Endothelial cell (in vitro differentiated cells): ENCODE measurements around the gene MYRF. TPM values are rescaled to one million over a fixed set of nuclear protein-coding genes. Genes with fewer than 3 reads are reported as not detected.
A peak's percentile ranks its signal among the peaks of the same experiment; 100 is the strongest.

Experiments
- DNase-seq: peaks from one replicate; pipeline ENCODE4 v3.0.0; 2021; ENCODE audit warnings: low spot score
- H3K27ac Mint-ChIP-seq: one replicate; pipeline ENCODE4 v1.8.0; 2021; ENCODE audit warnings: mixed read lengths, inconsistent platforms; ENCODE audit not compliant: unreplicated experiment
- H3K27me3 Mint-ChIP-seq: one replicate; pipeline ENCODE4 v1.8.0; 2021; ENCODE audit warnings: mild to moderate bottlenecking, moderate library complexity, mixed read lengths, inconsistent platforms; ENCODE audit not compliant: unreplicated experiment
- H3K36me3 Mint-ChIP-seq: one replicate; pipeline ENCODE4 v1.8.0; 2021; ENCODE audit warnings: mild to moderate bottlenecking, low read depth, mixed read lengths, inconsistent platforms; ENCODE audit not compliant: unreplicated experiment
- H3K4me1 Mint-ChIP-seq: one replicate; pipeline ENCODE4 v1.8.0; 2021; ENCODE audit warnings: mild to moderate bottlenecking, mixed read lengths, inconsistent platforms; ENCODE audit not compliant: unreplicated experiment
- H3K4me3 Mint-ChIP-seq: one replicate; pipeline ENCODE4 v1.8.0; 2021; ENCODE audit warnings: mild to moderate bottlenecking, mixed read lengths, inconsistent platforms; ENCODE audit not compliant: unreplicated experiment
- H3K9me3 Mint-ChIP-seq: one replicate; pipeline ENCODE4 v1.8.0; 2021; ENCODE audit warnings: mixed read lengths, inconsistent platforms; ENCODE audit not compliant: unreplicated experiment
- total RNA-seq: library from RNA; stranded (reverse); fragmentation: NEBNext Ultra II Directional; extraction: Animal tissue kit (Norgen Biotek cat#: 25700); gene quantifications from one replicate; pipeline ENCODE4 v1.2.1, GENCODE V29; 2021; ENCODE audit not compliant: unreplicated experiment
- TF ChIP-seq, protein P1 (sequence below): fragments of 200-600 bp; sonication (generic); IDR thresholded peaks from one replicate; pipeline ENCODE4 v1.5.0; 2021; ENCODE audit warnings: antibody characterized with exemption; ENCODE audit not compliant: unreplicated experiment

MYRF gene
- total RNA-seq, 1 donor from 2014 or later = 1.5 TPM

DNA sequence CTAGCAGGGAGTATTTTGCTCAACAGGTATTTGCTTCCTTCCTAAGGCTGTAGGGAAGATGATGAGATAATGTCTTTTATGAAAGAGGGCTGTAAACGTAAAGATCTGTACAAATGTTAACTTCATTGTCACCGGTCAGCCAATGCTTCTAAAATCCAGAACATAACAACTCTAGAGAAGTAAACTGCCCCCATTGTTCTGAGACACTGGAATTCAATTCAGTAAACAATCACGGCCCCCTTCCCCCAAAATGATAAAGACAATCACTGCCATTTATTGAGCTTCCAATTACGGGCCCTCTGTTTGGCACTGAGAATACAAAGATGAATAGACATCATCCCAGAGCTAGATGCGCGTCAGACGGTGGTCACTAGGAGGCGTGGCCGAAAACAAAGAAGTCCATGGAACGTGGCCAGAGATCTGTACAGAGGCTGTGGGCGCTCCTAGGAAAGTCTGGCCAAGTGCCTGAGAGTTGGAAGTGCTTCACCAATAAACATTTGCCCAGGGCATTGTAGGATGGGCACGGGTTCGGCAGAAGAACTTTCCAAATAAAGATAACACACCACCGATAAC, 39.4 kb downstream of the MYRF start:
- TF ChIP-seq, protein P1, sequence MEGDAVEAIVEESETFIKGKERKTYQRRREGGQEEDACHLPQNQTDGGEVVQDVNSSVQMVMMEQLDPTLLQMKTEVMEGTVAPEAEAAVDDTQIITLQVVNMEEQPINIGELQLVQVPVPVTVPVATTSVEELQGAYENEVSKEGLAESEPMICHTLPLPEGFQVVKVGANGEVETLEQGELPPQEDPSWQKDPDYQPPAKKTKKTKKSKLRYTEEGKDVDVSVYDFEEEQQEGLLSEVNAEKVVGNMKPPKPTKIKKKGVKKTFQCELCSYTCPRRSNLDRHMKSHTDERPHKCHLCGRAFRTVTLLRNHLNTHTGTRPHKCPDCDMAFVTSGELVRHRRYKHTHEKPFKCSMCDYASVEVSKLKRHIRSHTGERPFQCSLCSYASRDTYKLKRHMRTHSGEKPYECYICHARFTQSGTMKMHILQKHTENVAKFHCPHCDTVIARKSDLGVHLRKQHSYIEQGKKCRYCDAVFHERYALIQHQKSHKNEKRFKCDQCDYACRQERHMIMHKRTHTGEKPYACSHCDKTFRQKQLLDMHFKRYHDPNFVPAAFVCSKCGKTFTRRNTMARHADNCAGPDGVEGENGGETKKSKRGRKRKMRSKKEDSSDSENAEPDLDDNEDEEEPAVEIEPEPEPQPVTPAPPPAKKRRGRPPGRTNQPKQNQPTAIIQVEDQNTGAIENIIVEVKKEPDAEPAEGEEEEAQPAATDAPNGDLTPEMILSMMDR = peak; percentile 24
- Mint-ChIP-seq H3K36me3 (peaks cover 13% of the 10 kb centered on the region), H3K4me1 (peaks cover 17% of the 10 kb centered on the region), H3K9me3 (no peaks in the 10 kb centered on the region), H3K4me3 (peak overlapping the region; percentile 95), H3K27ac (peak overlapping the region; percentile 100), H3K27me3 (peaks cover 23% of the 10 kb centered on the region)
- peak; percentile 66 for DNase-seq

DNA sequence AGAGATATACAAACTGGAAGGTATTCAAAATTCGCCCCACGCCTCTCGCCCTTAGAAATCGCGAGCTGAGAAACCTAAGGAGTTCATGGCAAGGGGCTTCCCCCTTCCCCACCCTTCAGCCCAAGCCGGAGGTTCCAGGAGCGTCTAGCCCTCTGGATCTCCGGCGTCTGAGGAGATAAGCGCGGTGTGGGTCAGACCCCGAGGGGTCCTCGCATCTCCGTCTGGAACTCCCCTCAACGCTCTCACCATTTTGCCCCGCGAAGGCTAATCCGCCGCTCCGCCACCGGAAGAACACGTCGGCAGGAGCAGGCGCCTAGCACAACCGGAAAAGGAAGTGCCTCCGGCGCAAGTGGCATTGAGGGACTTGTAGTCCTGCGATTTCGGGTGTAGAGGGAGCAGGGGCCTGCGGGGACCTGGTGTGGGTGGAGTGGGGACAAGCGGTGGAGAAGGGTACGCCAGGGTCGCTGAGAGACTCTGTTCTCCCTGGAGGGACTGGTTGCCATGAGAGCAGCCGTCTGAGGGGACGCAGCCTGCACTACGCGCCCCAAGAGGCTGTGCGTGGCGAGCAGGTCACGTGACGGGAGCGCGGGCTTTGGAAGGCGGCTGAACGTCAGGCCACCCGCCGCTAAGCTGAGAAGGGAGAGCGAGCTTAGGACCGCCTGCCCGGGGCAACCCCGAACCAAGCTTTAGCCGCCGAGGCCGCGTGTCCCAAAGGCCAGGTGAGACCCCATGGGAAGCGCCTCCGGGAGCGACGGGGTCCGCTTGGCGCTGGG, 40.1 kb downstream of the MYRF start, which contains the start of the genes FEN1 and TMEM258:
TSS of gene FEN1 (plus strand) at position 602 of the 773 bp plus-strand sequence. CDS start 2,451 bp downstream, outside the sequence.
TSS of gene TMEM258 (minus strand) at position 290 of the 773 bp plus-strand sequence. CDS start at position 249, 41 bp downstream.
- peak within 1 kb of the TSS; percentile 100 for H3K27ac Mint-ChIP-seq
- DNase-seq = peak; percentile 85
- peaks cover 13% of the 10 kb centered on the region for H3K36me3 Mint-ChIP-seq

DNA sequence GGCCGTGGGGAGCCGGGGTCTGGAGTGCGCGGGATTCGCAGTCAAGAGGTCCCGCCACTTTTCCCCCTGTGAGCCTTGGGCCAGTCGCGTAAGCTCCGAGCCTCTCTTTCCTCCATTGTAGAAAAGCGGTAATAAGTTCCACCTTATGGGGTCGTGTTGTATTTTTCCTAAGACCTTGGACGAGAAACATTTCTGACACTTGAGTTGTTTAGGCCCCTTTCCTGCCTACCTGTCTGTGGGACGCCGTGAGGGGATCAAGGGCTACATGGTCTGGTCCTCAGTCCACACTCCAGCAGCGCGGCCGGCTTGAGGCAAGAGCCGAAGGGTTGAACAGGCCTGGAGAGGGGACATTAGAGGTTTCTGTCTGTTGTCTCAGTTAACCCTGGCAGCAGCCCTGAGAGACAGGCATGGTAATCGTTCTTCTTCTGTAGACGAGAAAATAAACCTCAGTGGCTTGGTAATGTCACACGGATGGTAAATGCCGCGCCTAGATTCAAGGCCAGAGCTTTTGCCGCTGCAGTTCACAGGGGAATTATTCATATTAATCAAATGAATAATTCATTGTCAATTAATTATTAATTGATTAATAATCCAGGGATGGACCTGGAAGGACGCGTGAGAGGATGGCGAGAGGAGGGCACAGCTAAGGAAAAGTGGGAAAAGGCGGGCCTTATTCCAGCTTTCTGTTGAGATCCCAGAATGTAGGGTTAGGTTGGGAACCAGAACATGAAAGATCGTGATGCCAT, 40.8 kb downstream of the MYRF start:
- H3K9me3 Mint-ChIP-seq = no peaks in the 10 kb centered on the region
- peak overlapping the region; percentile 93 for H3K27ac Mint-ChIP-seq
- TF ChIP-seq, protein P1 = no peak
- H3K4me1 Mint-ChIP-seq = peaks cover 17% of the 10 kb centered on the region
- H3K27me3 Mint-ChIP-seq = peaks cover 27% of the 10 kb centered on the region
- H3K4me3 Mint-ChIP-seq = peak overlapping the region; percentile 95
- H3K36me3 Mint-ChIP-seq = peaks cover 10% of the 10 kb centered on the region
- DNase-seq = no peak

More for the DNA sequence above, 40.1 kb downstream of the MYRF start, which contains the start of the genes FEN1 and TMEM258:
- no peaks in the 10 kb centered on the region for H3K9me3 Mint-ChIP-seq
- peak within 1 kb of the TSS; percentile 95 for H3K4me3 Mint-ChIP-seq
- H3K4me1 Mint-ChIP-seq = peaks cover 17% of the 10 kb centered on the region
- H3K27me3 Mint-ChIP-seq = peaks cover 25% of the 10 kb centered on the region
- TF ChIP-seq, protein P1 = no peak

DNA sequence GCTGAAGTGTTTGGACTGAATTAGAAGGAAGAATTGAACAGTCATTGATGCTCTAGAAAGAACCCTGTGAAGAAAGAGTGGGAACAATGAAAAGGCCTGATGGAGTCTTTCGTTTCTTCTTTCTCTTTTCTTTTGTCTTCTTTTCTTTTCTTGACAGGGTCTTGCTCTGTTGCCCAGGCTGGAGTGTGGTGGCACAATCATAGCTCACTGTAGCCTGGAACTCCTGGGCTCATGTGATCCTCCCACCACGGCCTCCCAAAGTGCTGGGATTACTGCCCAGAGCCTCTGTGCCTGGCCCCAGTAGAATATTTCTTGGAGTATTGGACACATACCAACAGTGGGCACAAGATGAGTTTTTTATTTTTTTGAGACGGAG, 41.4 kb downstream of the MYRF start:
- Mint-ChIP-seq H3K4me1 (peaks cover 17% of the 10 kb centered on the region), H3K36me3 (peaks cover 7% of the 10 kb centered on the region), H3K4me3 (peak overlapping the region; percentile 95), H3K27me3 (peaks cover 27% of the 10 kb centered on the region), H3K9me3 (no peaks in the 10 kb centered on the region), H3K27ac (peak overlapping the region; percentile 38)
- TF ChIP-seq, protein P1 = no peak
- no peak for DNase-seq
